DND-41 (cell line): ENCODE data around the gene BTN3A1.
"Not testable (repeated sequence)": the region's sequence is repeated elsewhere in the genome, so short reads cannot be mapped to it uniquely, and the experiment has no call there.

ENCODE experiments used
- ATAC-seq: fragments of 200-7000 bp; cut with Tn5 transposase; 3 replicates; pipeline ENCODE4 v1.9.1; 2021; ENCODE audit warnings: low read depth; ENCODE audit not compliant: insufficient read depth
- DNase-seq: peaks from one replicate; pipeline ENCODE4 v3.0.0-alpha.2; 2020
- H2AFZ ChIP-seq: 2 replicates; pipeline ENCODE4 v1.6.0; 2012; ENCODE audit warnings: low read depth, low read length
- H3K27ac ChIP-seq: 2 replicates; pipeline ENCODE4 v1.5.1; 2012; ENCODE audit warnings: low read length, inconsistent platforms
- H3K27me3 ChIP-seq: fragments of 200-600 bp; sonication (generic); 2 replicates; pipeline ENCODE4 v1.6.0; 2012; ENCODE audit warnings: low read length, mild to moderate bottlenecking, inconsistent platforms; ENCODE audit not compliant: insufficient read depth, poor library complexity
- H3K36me3 ChIP-seq: 2 replicates; pipeline ENCODE4 v1.5.1; 2012; ENCODE audit warnings: low read length, inconsistent platforms; ENCODE audit not compliant: insufficient read depth
- H3K4me1 ChIP-seq: 2 replicates; pipeline ENCODE4 v1.5.1; 2012; ENCODE audit warnings: mild to moderate bottlenecking, low read length; ENCODE audit not compliant: insufficient read depth
- H3K4me2 ChIP-seq: 2 replicates; pipeline ENCODE4 v1.6.0; 2012; ENCODE audit warnings: mild to moderate bottlenecking, moderate library complexity, low read length, inconsistent platforms; ENCODE audit not compliant: insufficient read depth
- H3K4me3 ChIP-seq, 2 experiments: fragments of 200-600 bp in 1 of 2; shearing (Covaris generic) in 1 of 2; 2 replicates each; pipeline ENCODE4 v1.5.1; 2012 to 2016; ENCODE audit warnings: inconsistent platforms in 2 of 2, low read length in 2 of 2, mild to moderate bottlenecking in 2 of 2, low read depth in 1 of 2, moderate library complexity in 1 of 2
- H3K79me2 ChIP-seq: 2 replicates; pipeline ENCODE4 v1.6.0; 2012; ENCODE audit warnings: low read length, inconsistent platforms; ENCODE audit not compliant: insufficient read depth
- H3K9ac ChIP-seq: 2 replicates; pipeline ENCODE4 v1.6.0; 2012; ENCODE audit warnings: low read depth, mild to moderate bottlenecking, inconsistent platforms, low read length, moderate library complexity
- H3K9me3 ChIP-seq: 2 replicates; pipeline ENCODE4 v1.5.1; 2012; ENCODE audit warnings: low read length, moderate library complexity, mild to moderate bottlenecking, inconsistent platforms; ENCODE audit not compliant: insufficient read depth, severe bottlenecking
- H4K20me1 ChIP-seq: 2 replicates; pipeline ENCODE4 v1.6.0; 2012; ENCODE audit warnings: low read length; ENCODE audit not compliant: insufficient read depth
- CTCF ChIP-seq: IDR thresholded peaks from 2 replicates; pipeline ENCODE4 v1.5.1; 2012; ENCODE audit warnings: borderline replicate concordance, low read length, moderate library complexity, mild to moderate bottlenecking; ENCODE audit not compliant: poor library complexity, severe bottlenecking; ENCODE audit errors: extremely low read depth
- EZH2 ChIP-seq: IDR thresholded peaks from 3 replicates; pipeline ENCODE4 v1.6.1; 2012; ENCODE audit warnings: borderline replicate concordance, low read depth, mild to moderate bottlenecking, moderate library complexity, low read length, inconsistent platforms; ENCODE audit not compliant: severe bottlenecking

The BTN3A1 gene

GRCh38 chr6:26401987-26402658 lies at the start of gene BTN3A1:
TSS of gene BTN3A1 (plus strand) at chr6:26402275. CDS start at chr6:26405564, 3,289 bp downstream.
- peak within 1 kb of the TSS; percentile 84 for H3K4me2 ChIP-seq
- peak within 1 kb of the TSS; percentile 68 for H3K9ac ChIP-seq
- ATAC-seq (peak; percentile 94), DNase-seq (peak; percentile 76)
- peak within 1 kb of the TSS; percentile 90 for H3K27ac ChIP-seq
- H3K9me3 ChIP-seq: no peaks in the 10 kb centered on the region
- H3K27me3 ChIP-seq: no peaks in the 10 kb centered on the region
- peaks cover 30% of the 10 kb centered on the region for H3K79me2 ChIP-seq
- no peaks in the 10 kb centered on the region for H4K20me1 ChIP-seq
- peaks cover 46% of the 10 kb centered on the region for H3K4me1 ChIP-seq
- peak within 1 kb of the TSS; percentile 83 for H2AFZ ChIP-seq
- TF ChIP-seq CTCF (no peak), EZH2 (no peak)
- peak within 1 kb of the TSS; percentile 66 for H3K4me3 ChIP-seq
- peaks cover 24% of the 10 kb centered on the region for H3K36me3 ChIP-seq

- Histone ChIP-seq H3K36me3 (no peaks in the 10 kb centered on the region), H3K27me3 (no peaks in the 10 kb centered on the region), H3K9me3 (no peaks in the 10 kb centered on the region), H4K20me1 (no peaks in the 10 kb centered on the region), H3K4me3 (no peak overlapping the region), H3K27ac (no peak overlapping the region), H3K4me1 (no peaks in the 10 kb centered on the region), H2AFZ (no peak overlapping the region), H3K9ac (no peak overlapping the region), H3K4me2 (no peak overlapping the region), H3K79me2 (no peaks in the 10 kb centered on the region)
- ATAC-seq: no peak
- TF ChIP-seq EZH2: no peak
- TF ChIP-seq CTCF: no peak
- no peak for DNase-seq
These were observed 49.8 kb upstream of the BTN3A1 start for GRCh38 chr6:26352315-26352714.

GRCh38 chr6:26354162-26354561 lies 47.9 kb upstream of the BTN3A1 start:
- no peak for DNase-seq
- H4K20me1 ChIP-seq: no peaks in the 10 kb centered on the region
- H2AFZ ChIP-seq: no peak overlapping the region
- H3K4me2 ChIP-seq: no peak overlapping the region
- ATAC-seq: no peak
- no peak overlapping the region for H3K27ac ChIP-seq
- no peaks in the 10 kb centered on the region for H3K36me3 ChIP-seq
- H3K4me1 ChIP-seq: no peaks in the 10 kb centered on the region
- TF ChIP-seq EZH2 (no peak), CTCF (no peak)
- H3K27me3 ChIP-seq: no peaks in the 10 kb centered on the region
- H3K9me3 ChIP-seq: no peaks in the 10 kb centered on the region
- no peaks in the 10 kb centered on the region for H3K79me2 ChIP-seq
- no peak overlapping the region for H3K4me3 ChIP-seq
- no peak overlapping the region for H3K9ac ChIP-seq

- Histone ChIP-seq H3K4me3 (no peak overlapping the region), H3K4me1 (no peaks in the 10 kb centered on the region)
- TF ChIP-seq CTCF (no peak), EZH2 (no peak)
These were observed 46.7 kb upstream of the BTN3A1 start for GRCh38 chr6:26355366-26355765.

GRCh38 chr6:26357543-26357942 lies 44.5 kb upstream of the BTN3A1 start:
- not testable (repeated sequence) for H3K79me2 ChIP-seq, ATAC-seq, H3K27ac ChIP-seq, H3K4me3 ChIP-seq, DNase-seq, H3K9ac ChIP-seq, H3K4me1 ChIP-seq, H2AFZ ChIP-seq, H3K9me3 ChIP-seq, H3K4me2 ChIP-seq, H3K27me3 ChIP-seq, H4K20me1 ChIP-seq, H3K36me3 ChIP-seq

More at GRCh38 chr6:26355366-26355765, 46.7 kb upstream of the BTN3A1 start:
- H3K27me3 ChIP-seq: no peaks in the 10 kb centered on the region
- DNase-seq (no peak), ATAC-seq (no peak)
- no peaks in the 10 kb centered on the region for H3K36me3 ChIP-seq
- no peak overlapping the region for H3K9ac ChIP-seq
- H3K27ac ChIP-seq: no peak overlapping the region
- H2AFZ ChIP-seq: no peak overlapping the region
- H3K4me2 ChIP-seq: no peak overlapping the region
- no peaks in the 10 kb centered on the region for H3K79me2 ChIP-seq
- no peaks in the 10 kb centered on the region for H3K9me3 ChIP-seq
- H4K20me1 ChIP-seq: no peaks in the 10 kb centered on the region
